GM12872 (cell line): ENCODE results near the gene APBA1.

Experiments
- CTCF ChIP-seq: IDR thresholded peaks from 3 replicates; pipeline ENCODE4 v1.5.1; 2011; ENCODE audit warnings: low read depth, mild to moderate bottlenecking, low read length, moderate library complexity; ENCODE audit not compliant: insufficient read depth

The APBA1 gene

GRCh38 chr9:69466151-69466550 lies 206.0 kb downstream of the APBA1 start:
- TF ChIP-seq CTCF: no peak

GRCh38 chr9:69465473-69465872 lies 206.7 kb downstream of the APBA1 start:
- no peak for TF ChIP-seq CTCF

- no peak for TF ChIP-seq CTCF
Observed at GRCh38 chr9:69463497-69464068, 208.6 kb downstream of the APBA1 start.

- TF ChIP-seq CTCF: no peak
Observed at GRCh38 chr9:69462394-69462793, 209.8 kb downstream of the APBA1 start.

- TF ChIP-seq CTCF: no peak
Observed at GRCh38 chr9:69461103-69461887, 210.9 kb downstream of the APBA1 start.

GRCh38 chr9:69460012-69460411 lies 212.2 kb downstream of the APBA1 start:
- TF ChIP-seq CTCF: no peak

GRCh38 chr9:69458176-69458575 lies 214.0 kb downstream of the APBA1 start:
- no peak for TF ChIP-seq CTCF
